Naive thymus-derived CD4-positive, alpha-beta T cell (primary cell): ENCODE data around the gene SINHCAF. TPM values are rescaled to one million over a fixed set of nuclear protein-coding genes. Genes with fewer than 3 reads are reported as not detected.

ENCODE experiments used
- ATAC-seq: fragments of 150-1000 bp; cut with Tn5 transposase; 2 replicates; pipeline ENCODE4 v1.10.0; 2021; ENCODE audit warnings: mild to moderate bottlenecking, moderate library complexity
- CTCF ChIA-PET: fragments of 350-600 bp; sonication (Branson Sonifier 250); formaldehyde crosslinking; loops from one replicate; lab custom pipeline; 2021; ENCODE audit warnings: antibody characterized with exemption; lab: Charles Lee
- POLR2A ChIA-PET: fragments of 350-600 bp; sonication (Branson Sonifier 250); formaldehyde crosslinking; loops from one replicate; lab custom pipeline; 2021; ENCODE audit warnings: antibody characterized with exemption, inconsistent platforms; lab: Charles Lee
- DNase-seq, 9 donors: peaks; one replicate each; pipeline versions ENCODE4 v3.0.0 to v3.0.0-alpha.2; 2020 to 2022; ENCODE audit warnings: mixed read lengths in 1 of 9
- H3K27ac ChIP-seq: one replicate; pipeline ENCODE4 v1.7.0; 2013; ENCODE audit warnings: mild to moderate bottlenecking, low read depth, low read length, moderate library complexity
- H3K27me3 ChIP-seq, 2 donors: one replicate each; pipeline ENCODE4 v1.7.0; 2013; ENCODE audit warnings: low read length in 2 of 2, mild to moderate bottlenecking in 2 of 2, moderate library complexity in 2 of 2; ENCODE audit not compliant: control insufficient read depth in 2 of 2, insufficient read depth in 2 of 2
- H3K36me3 ChIP-seq, 3 experiments: 1 replicate in 2 of 3; 2 replicates in 1 of 3; pipeline ENCODE4 v1.7.0; 2013; ENCODE audit warnings: low read length in 3 of 3, mild to moderate bottlenecking in 3 of 3, moderate library complexity in 1 of 3; ENCODE audit not compliant: insufficient read depth in 3 of 3, control insufficient read depth in 2 of 3
- H3K4me1 ChIP-seq, 2 donors: one replicate each; pipeline ENCODE4 v1.7.0; 2013; ENCODE audit warnings: low read length in 2 of 2, mild to moderate bottlenecking in 2 of 2, moderate library complexity in 1 of 2; ENCODE audit not compliant: control insufficient read depth in 2 of 2, insufficient read depth in 2 of 2
- H3K4me3 ChIP-seq: 2 replicates; pipeline ENCODE4 v1.7.0; 2013; ENCODE audit warnings: mild to moderate bottlenecking, low read length
- H3K9me3 ChIP-seq, 3 experiments: 1 replicate in 2 of 3; 2 replicates in 1 of 3; pipeline ENCODE4 v1.7.0; 2013; ENCODE audit warnings: low read length in 3 of 3; ENCODE audit not compliant: control insufficient read depth in 2 of 3
- H3K27ac Mint-ChIP-seq, 9 donors: one replicate each; pipeline ENCODE4 v1.8.0; 2020 to 2022; ENCODE audit warnings: mixed read lengths in 9 of 9, mild to moderate bottlenecking in 8 of 9, moderate library complexity in 5 of 9, inconsistent platforms in 2 of 9
- H3K27me3 Mint-ChIP-seq, 5 donors: one replicate each; pipeline ENCODE4 v1.8.0; 2021 to 2022; ENCODE audit warnings: mixed read lengths in 5 of 5, mild to moderate bottlenecking in 1 of 5
- H3K36me3 Mint-ChIP-seq, 5 donors: one replicate each; pipeline ENCODE4 v1.8.0; 2020 to 2022; ENCODE audit warnings: mixed read lengths in 5 of 5, mild to moderate bottlenecking in 3 of 5, inconsistent platforms in 1 of 5
- H3K4me1 Mint-ChIP-seq, 7 donors: one replicate each; pipeline ENCODE4 v1.8.0; 2020 to 2022; ENCODE audit warnings: mixed read lengths in 7 of 7, mild to moderate bottlenecking in 3 of 7, inconsistent platforms in 1 of 7
- H3K4me3 Mint-ChIP-seq, 10 donors: one replicate each; pipeline ENCODE4 v1.8.0; 2020 to 2022; ENCODE audit warnings: mild to moderate bottlenecking in 10 of 10, mixed read lengths in 10 of 10, moderate library complexity in 6 of 10, inconsistent platforms in 2 of 10
- H3K9me3 Mint-ChIP-seq, 11 donors: one replicate each; pipeline ENCODE4 v1.8.0; 2020 to 2022; ENCODE audit warnings: mixed read lengths in 11 of 11, mild to moderate bottlenecking in 4 of 11, inconsistent platforms in 1 of 11, moderate library complexity in 1 of 11
- intact Hi-C, 2 donors: fragments of 100-400 bp; cut with micrococcal nuclease; formaldehyde crosslinking; loops; one replicate each; pipeline ENCODE4 v1.15.1; 2023
- polyA plus RNA-seq, 2 donors: library from polyadenylated mRNA; unstranded; fragments of 300-500 nt; fragmentation: Illumina TruSeq; gene quantifications; one replicate each; pipeline ENCODE4 v1.2.3, GENCODE V29; 2021
- total RNA-seq, 6 experiments: library from RNA in 5 of 6; stranded (reverse) in 5 of 6; gene quantifications; 1 replicate in 5 of 6; 2 replicates in 1 of 6; pipeline ENCODE4 v1.2.3 and lab custom pipeline; 2021 to 2026

SINHCAF gene
- total and polyA plus RNA-seq, 7 experiments from 2014 or later, result 47.9 to 114 (median 90.8) TPM

GRCh38 chr12:31306866-31307265, 19.1 kb downstream of the SINHCAF start:
- no peak overlapping the region for H3K4me3 Mint-ChIP-seq
- H3K9me3 ChIP-seq, result no peaks in the 10 kb centered on the region
- no peaks in the 10 kb centered on the region for H3K27me3 Mint-ChIP-seq
- peaks cover 8 to 30% (median 8%) of the 10 kb centered on the region in 3 experiments for H3K36me3 ChIP-seq
- H3K4me3 ChIP-seq, result no peak overlapping the region
- DNase-seq (no peak), ATAC-seq (no peak)
- ChIA-PET POLR2A (interaction anchor here (1.6 kb wide), 1 partner anchor 14 kb away, joined by 4 read pairs; no protein-coding TSS in a partner anchor), CTCF (no interaction called here)
- H3K4me1 Mint-ChIP-seq, result peaks cover 19 to 83% (median 71%) of the 10 kb centered on the region in 7 donors
- intact Hi-C loops, result no loop called here
- H3K27ac ChIP-seq, result no peak overlapping the region
- peak overlapping the region in 3 of 9 donors; percentile 31 to 51 (median 45) for H3K27ac Mint-ChIP-seq
- peaks cover 16 to 62% (median 45%) of the 10 kb centered on the region in 5 donors for H3K36me3 Mint-ChIP-seq
- H3K4me1 ChIP-seq, result no peaks in the 10 kb centered on the region
- peaks cover 0 to 8% (median 0%) of the 10 kb centered on the region in 11 donors for H3K9me3 Mint-ChIP-seq
- H3K27me3 ChIP-seq, result no peaks in the 10 kb centered on the region

DNA sequence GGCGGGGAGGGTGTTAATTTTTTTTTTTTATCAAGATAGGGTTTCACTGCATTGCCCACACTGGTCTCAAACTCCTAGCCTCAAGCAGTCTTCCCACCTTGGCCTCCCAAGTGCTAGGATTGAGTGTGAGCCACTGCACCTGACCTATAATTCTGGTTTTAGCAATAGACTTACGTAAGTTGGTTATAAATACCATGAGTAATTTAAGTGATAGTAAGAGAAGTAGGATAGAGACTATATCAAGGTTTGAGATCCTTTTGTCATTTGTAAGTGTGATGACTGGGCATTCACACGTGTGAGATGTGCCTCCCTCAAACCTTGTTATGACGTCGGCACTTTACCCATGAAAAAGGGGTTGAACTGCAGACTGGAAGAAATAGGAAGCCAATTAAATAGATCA, 22.5 kb downstream of the SINHCAF start:
- Histone ChIP-seq H3K9me3 (no peaks in the 10 kb centered on the region), H3K36me3 (peaks cover 8 to 50% (median 8%) of the 10 kb centered on the region in 3 experiments), H3K4me1 (peaks cover 0 to under 1% of the 10 kb centered on the region in 2 donors), H3K27ac (no peak overlapping the region), H3K27me3 (no peaks in the 10 kb centered on the region), H3K4me3 (no peak overlapping the region)
- intact Hi-C loops, result loop anchor here in 1 of 2 donors (1.0 to 5.0 kb wide), 2 partner anchors 12 to 59 kb away; no protein-coding TSS in a partner anchor
- Mint-ChIP-seq H3K27me3 (no peaks in the 10 kb centered on the region), H3K4me3 (no peak overlapping the region), H3K27ac (peak overlapping the region in 2 of 9 donors; percentile 64 to 72), H3K4me1 (peaks cover 24 to 74% (median 64%) of the 10 kb centered on the region in 7 donors), H3K9me3 (no peaks in the 10 kb centered on the region), H3K36me3 (peaks cover 16 to 50% (median 42%) of the 10 kb centered on the region in 5 donors)
- CTCF ChIA-PET, result no interaction called here
- POLR2A ChIA-PET, result no interaction called here
- ATAC-seq, result no peak
- no peak for DNase-seq

- intact Hi-C loops, result loop anchor here in 1 of 2 donors (5.0 kb wide), 1 partner anchor 61 kb away; no protein-coding TSS in a partner anchor
- no peaks in the 10 kb centered on the region for H3K9me3 Mint-ChIP-seq
- ATAC-seq (no peak), DNase-seq (no peak)
- no peak overlapping the region for H3K4me3 ChIP-seq
- H3K4me1 Mint-ChIP-seq, result peaks cover 15 to 66% (median 53%) of the 10 kb centered on the region in 7 donors
- no peaks in the 10 kb centered on the region for H3K27me3 Mint-ChIP-seq
- peaks cover 0 to 9% of the 10 kb centered on the region in 2 donors for H3K4me1 ChIP-seq
- H3K27me3 ChIP-seq, result no peaks in the 10 kb centered on the region
- peaks cover 8 to 62% (median 12%) of the 10 kb centered on the region in 3 experiments for H3K36me3 ChIP-seq
- H3K27ac Mint-ChIP-seq, result peak overlapping the region in 3 of 9 donors; percentile 20 to 35 (median 26)
- H3K36me3 Mint-ChIP-seq, result peaks cover 16 to 48% (median 39%) of the 10 kb centered on the region in 5 donors
- H3K9me3 ChIP-seq, result no peaks in the 10 kb centered on the region
- CTCF ChIA-PET, result interaction anchor here (0.7 to 1.2 kb wide), 3 partner anchors 10 to 30 kb away, joined by 3 read pairs; no protein-coding TSS in a partner anchor
- no peak overlapping the region for H3K27ac ChIP-seq
- no peak overlapping the region for H3K4me3 Mint-ChIP-seq
- POLR2A ChIA-PET, result no interaction called here
These were observed 24.6 kb downstream of the SINHCAF start for GRCh38 chr12:31301311-31301710.

DNA sequence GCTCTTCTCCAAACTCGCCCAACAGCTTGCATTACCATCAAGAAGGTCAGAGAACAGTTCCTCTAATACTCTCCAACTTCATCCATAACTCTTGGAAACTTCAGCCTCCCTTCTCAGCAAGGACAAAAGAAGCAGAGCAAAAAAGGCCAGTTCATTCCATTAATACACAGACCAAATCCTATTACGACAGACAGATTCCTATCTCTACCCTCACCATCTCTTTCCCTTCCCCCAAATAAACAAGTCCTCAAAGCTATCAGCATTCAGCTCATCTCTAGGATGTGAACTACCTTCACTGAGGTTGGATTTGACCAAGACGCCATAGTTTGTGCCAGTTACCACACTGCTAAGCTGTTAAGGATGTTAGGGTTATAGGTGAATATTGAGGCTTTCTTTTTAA, 25.2 kb downstream of the SINHCAF start:
- Histone ChIP-seq H3K27ac (no peak overlapping the region), H3K4me3 (no peak overlapping the region), H3K9me3 (no peaks in the 10 kb centered on the region), H3K4me1 (peaks cover 0 to 9% of the 10 kb centered on the region in 2 donors), H3K36me3 (peaks cover 8 to 64% (median 12%) of the 10 kb centered on the region in 3 experiments), H3K27me3 (no peaks in the 10 kb centered on the region)
- peaks cover 15 to 60% (median 47%) of the 10 kb centered on the region in 7 donors for H3K4me1 Mint-ChIP-seq
- H3K36me3 Mint-ChIP-seq, result peaks cover 16 to 48% (median 34%) of the 10 kb centered on the region in 5 donors
- no peak for DNase-seq
- POLR2A ChIA-PET, result no interaction called here
- intact Hi-C loops, result loop anchor here in 1 of 2 donors (5.0 kb wide), 1 partner anchor 62 kb away; no protein-coding TSS in a partner anchor
- ATAC-seq, result no peak
- no peaks in the 10 kb centered on the region for H3K9me3 Mint-ChIP-seq
- CTCF ChIA-PET, result interaction anchor here (0.7 to 0.8 kb wide), 2 partner anchors 10 to 30 kb away, joined by 3 read pairs; no protein-coding TSS in a partner anchor
- H3K4me3 Mint-ChIP-seq, result no peak overlapping the region
- no peaks in the 10 kb centered on the region for H3K27me3 Mint-ChIP-seq
- H3K27ac Mint-ChIP-seq, result peak overlapping the region in 6 of 9 donors; percentile 20 to 88 (median 38)

DNA sequence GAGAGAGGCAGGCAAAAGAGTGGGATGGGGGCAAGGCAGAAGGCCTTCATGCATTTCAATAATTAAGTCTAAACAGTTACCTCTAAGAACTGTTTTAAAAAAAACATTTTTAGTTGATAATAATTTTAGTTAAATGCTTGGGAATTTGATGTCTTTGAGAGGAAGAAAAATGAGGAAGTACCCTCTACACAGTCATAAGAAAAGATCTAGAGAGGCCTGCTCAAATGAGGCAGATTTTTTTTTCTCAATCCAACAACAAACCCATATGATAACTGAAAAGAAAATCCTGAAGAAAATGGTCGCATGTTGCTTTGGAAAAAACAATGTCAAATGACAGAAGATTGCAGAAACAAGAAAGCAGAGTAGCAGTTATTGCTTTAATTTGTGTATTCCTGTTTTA, 25.6 kb downstream of the SINHCAF start:
- no peak overlapping the region for H3K4me3 Mint-ChIP-seq
- H3K27ac ChIP-seq, result no peak overlapping the region
- no peak for ATAC-seq
- H3K4me1 ChIP-seq, result peaks cover 0 to 9% of the 10 kb centered on the region in 2 donors
- H3K36me3 Mint-ChIP-seq, result peaks cover 16 to 48% (median 34%) of the 10 kb centered on the region in 5 donors
- no peaks in the 10 kb centered on the region for H3K27me3 Mint-ChIP-seq
- peaks cover 7 to 68% (median 12%) of the 10 kb centered on the region in 3 experiments for H3K36me3 ChIP-seq
- H3K9me3 Mint-ChIP-seq, result no peaks in the 10 kb centered on the region
- H3K4me3 ChIP-seq, result no peak overlapping the region
- intact Hi-C loops, result loop anchor here in 1 of 2 donors (5.0 kb wide), 1 partner anchor 62 kb away; no protein-coding TSS in a partner anchor
- CTCF ChIA-PET, result interaction anchor here (0.8 kb wide), 1 partner anchor 11 kb away, joined by 3 read pairs; no protein-coding TSS in a partner anchor
- H3K27ac Mint-ChIP-seq, result peak overlapping the region in 5 of 9 donors; percentile 20 to 88 (median 35)
- POLR2A ChIA-PET, result no interaction called here
- DNase-seq, result no peak
- H3K4me1 Mint-ChIP-seq, result peaks cover 15 to 60% (median 47%) of the 10 kb centered on the region in 7 donors
- no peaks in the 10 kb centered on the region for H3K9me3 ChIP-seq
- no peaks in the 10 kb centered on the region for H3K27me3 ChIP-seq

- H3K4me1 Mint-ChIP-seq, result peaks cover 11 to 46% (median 39%) of the 10 kb centered on the region in 7 donors
- CTCF ChIA-PET, result no interaction called here
- POLR2A ChIA-PET, result interaction anchor here (1.1 kb wide), 1 partner anchor 21 kb away, joined by 3 read pairs; no protein-coding TSS in a partner anchor
- peak overlapping the region in 3 of 9 donors; percentile 34 to 59 (median 38) for H3K27ac Mint-ChIP-seq
- H3K4me3 ChIP-seq, result no peak overlapping the region
- H3K4me1 ChIP-seq, result peaks cover 0 to 9% of the 10 kb centered on the region in 2 donors
- intact Hi-C loops, result no loop called here
- H3K9me3 ChIP-seq, result no peaks in the 10 kb centered on the region
- no peaks in the 10 kb centered on the region for H3K9me3 Mint-ChIP-seq
- peaks cover 12 to 40% (median 30%) of the 10 kb centered on the region in 5 donors for H3K36me3 Mint-ChIP-seq
- ATAC-seq, result no peak
- H3K36me3 ChIP-seq, result peaks cover 8 to 68% (median 17%) of the 10 kb centered on the region in 3 experiments
- H3K27ac ChIP-seq, result no peak overlapping the region
- DNase-seq, result no peak
- H3K4me3 Mint-ChIP-seq, result no peak overlapping the region
- no peaks in the 10 kb centered on the region for H3K27me3 Mint-ChIP-seq
- no peaks in the 10 kb centered on the region for H3K27me3 ChIP-seq
These were observed 27.0 kb downstream of the SINHCAF start for GRCh38 chr12:31298922-31299321.
